Activated CD8-positive, alpha-beta T cell treated with anti-CD3 and anti-CD28 coated beads for 36 hours (primary cell): ENCODE results near the gene PCLAF. TPM values are rescaled to one million over a fixed set of nuclear protein-coding genes. Genes with fewer than 3 reads are reported as not detected.
"Not testable (repeated sequence)": the region's sequence is repeated elsewhere in the genome, so short reads cannot be mapped to it uniquely, and the experiment has no call there.

ENCODE experiments used
- ATAC-seq: fragments of 200-7000 bp; cut with Tn5 transposase; one replicate; pipeline ENCODE4 v1.10.0; 2021; ENCODE audit warnings: mild to moderate bottlenecking, moderate library complexity
- CTCF ChIA-PET: fragments of 350-600 bp; sonication (Branson Sonifier 250); formaldehyde crosslinking; loops from one replicate; lab custom pipeline; 2021; ENCODE audit warnings: antibody characterized with exemption; lab: Charles Lee
- POLR2A ChIA-PET: fragments of 350-600 bp; sonication (Branson Sonifier 250); formaldehyde crosslinking; loops from one replicate; lab custom pipeline; 2021; ENCODE audit warnings: antibody characterized with exemption; lab: Charles Lee
- DNase-seq: peaks from one replicate; pipeline ENCODE4 v3.0.0-alpha.2; 2020
- H3K27ac Mint-ChIP-seq: one replicate; pipeline ENCODE4 v1.8.0; 2021; ENCODE audit warnings: mild to moderate bottlenecking, mixed read lengths
- H3K27me3 Mint-ChIP-seq: one replicate; pipeline ENCODE4 v1.8.0; 2021; ENCODE audit warnings: mixed read lengths
- H3K36me3 Mint-ChIP-seq: one replicate; pipeline ENCODE4 v1.8.0; 2021; ENCODE audit warnings: low read depth, mixed read lengths
- H3K4me1 Mint-ChIP-seq: one replicate; pipeline ENCODE4 v1.8.0; 2021; ENCODE audit warnings: low read depth, mixed read lengths
- H3K4me3 Mint-ChIP-seq: one replicate; pipeline ENCODE4 v1.8.0; 2021; ENCODE audit warnings: mild to moderate bottlenecking, moderate library complexity, mixed read lengths
- H3K9me3 Mint-ChIP-seq: one replicate; pipeline ENCODE4 v1.8.0; 2021; ENCODE audit warnings: mixed read lengths
- intact Hi-C: fragments of 100-400 bp; cut with micrococcal nuclease; formaldehyde crosslinking; loops from one replicate; pipeline ENCODE4 v1.10.0; 2022
- total RNA-seq, 2 experiments: library from RNA; stranded (reverse); gene quantifications; one replicate each; pipeline ENCODE4 v1.2.3, GENCODE V29; 2021
- TF ChIP-seq, protein P1 (sequence below): fragments of 200-600 bp; IDR thresholded peaks from one replicate; pipeline ENCODE4 v1.8.0; 2022; ENCODE audit warnings: antibody characterized with exemption, mild to moderate bottlenecking

PCLAF gene
- total RNA-seq, 2 experiments from 2014 or later = 109 to 135 TPM

DNA sequence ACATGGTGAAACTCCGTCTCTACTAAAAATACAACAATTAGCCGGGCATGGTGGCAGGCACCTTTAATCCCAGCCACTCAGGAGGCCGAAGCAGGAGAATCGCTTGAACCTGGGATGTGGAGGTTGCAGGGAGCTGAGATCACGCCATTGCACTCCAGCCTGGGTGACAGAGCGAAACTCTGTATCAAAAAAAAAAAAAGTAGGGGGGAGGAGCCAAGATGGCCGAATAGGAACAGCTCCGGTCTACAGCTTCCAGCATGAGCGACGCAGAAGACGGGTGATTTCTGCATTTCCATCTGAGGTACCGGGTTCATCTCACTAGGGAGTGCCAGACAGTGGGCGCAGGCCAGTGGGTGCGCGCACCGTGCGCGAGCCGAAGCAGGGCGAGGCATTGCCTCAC, 54.8 kb downstream of the PCLAF start:
- POLR2A ChIA-PET, ATAC-seq, H3K4me1 Mint-ChIP-seq, H3K9me3 Mint-ChIP-seq, H3K27me3 Mint-ChIP-seq, H3K27ac Mint-ChIP-seq, H3K36me3 Mint-ChIP-seq, DNase-seq, H3K4me3 Mint-ChIP-seq, intact Hi-C loops, CTCF ChIA-PET: not testable (repeated sequence)

DNA sequence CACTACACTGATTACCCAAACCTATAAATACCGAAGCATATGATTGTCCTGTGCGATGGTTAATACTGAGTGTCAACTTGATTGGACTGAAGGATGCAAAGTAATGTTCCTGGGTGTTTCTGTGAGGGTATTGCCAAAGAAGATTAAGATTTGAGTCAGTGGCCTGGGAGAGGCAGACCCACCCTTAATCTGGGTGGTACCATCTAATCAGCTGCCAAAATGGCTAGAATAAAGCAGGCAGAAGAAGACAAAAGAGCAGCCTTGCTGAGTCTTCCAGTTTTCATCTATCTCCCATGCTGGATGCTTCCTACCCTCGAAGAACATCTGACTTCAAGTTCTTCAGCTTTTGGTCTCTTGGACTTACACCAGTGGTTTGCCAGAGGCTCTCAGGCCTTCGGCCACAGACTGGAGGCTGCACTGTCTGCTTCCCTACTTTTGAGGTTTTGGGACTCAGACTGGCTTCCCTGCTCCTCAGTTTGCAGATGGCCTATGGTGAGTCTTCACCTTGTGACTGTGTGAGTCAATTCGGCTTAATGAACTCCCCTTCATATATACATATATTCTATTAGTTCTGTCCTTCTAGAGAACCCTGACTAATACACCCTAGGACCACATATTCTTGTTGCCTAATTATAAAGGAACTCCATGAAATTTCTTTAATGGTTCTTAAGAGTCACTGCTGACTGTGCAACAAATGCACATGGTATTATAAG, 56.9 kb downstream of the PCLAF start:
- TF ChIP-seq, protein P1, sequence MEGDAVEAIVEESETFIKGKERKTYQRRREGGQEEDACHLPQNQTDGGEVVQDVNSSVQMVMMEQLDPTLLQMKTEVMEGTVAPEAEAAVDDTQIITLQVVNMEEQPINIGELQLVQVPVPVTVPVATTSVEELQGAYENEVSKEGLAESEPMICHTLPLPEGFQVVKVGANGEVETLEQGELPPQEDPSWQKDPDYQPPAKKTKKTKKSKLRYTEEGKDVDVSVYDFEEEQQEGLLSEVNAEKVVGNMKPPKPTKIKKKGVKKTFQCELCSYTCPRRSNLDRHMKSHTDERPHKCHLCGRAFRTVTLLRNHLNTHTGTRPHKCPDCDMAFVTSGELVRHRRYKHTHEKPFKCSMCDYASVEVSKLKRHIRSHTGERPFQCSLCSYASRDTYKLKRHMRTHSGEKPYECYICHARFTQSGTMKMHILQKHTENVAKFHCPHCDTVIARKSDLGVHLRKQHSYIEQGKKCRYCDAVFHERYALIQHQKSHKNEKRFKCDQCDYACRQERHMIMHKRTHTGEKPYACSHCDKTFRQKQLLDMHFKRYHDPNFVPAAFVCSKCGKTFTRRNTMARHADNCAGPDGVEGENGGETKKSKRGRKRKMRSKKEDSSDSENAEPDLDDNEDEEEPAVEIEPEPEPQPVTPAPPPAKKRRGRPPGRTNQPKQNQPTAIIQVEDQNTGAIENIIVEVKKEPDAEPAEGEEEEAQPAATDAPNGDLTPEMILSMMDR = no peak
- no peak for DNase-seq
- POLR2A ChIA-PET = no interaction called here
- Mint-ChIP-seq H3K4me3 (no peak overlapping the region), H3K4me1 (no peaks in the 10 kb centered on the region), H3K27me3 (no peaks in the 10 kb centered on the region), H3K9me3 (no peaks in the 10 kb centered on the region), H3K27ac (no peak overlapping the region), H3K36me3 (peaks cover 1% of the 10 kb centered on the region)
- no peak for ATAC-seq
- CTCF ChIA-PET = interaction anchor here (0.9 kb wide), 1 partner anchor 21 kb away, joined by 3 read pairs; no protein-coding TSS in a partner anchor
- intact Hi-C loops = no loop called here

DNA sequence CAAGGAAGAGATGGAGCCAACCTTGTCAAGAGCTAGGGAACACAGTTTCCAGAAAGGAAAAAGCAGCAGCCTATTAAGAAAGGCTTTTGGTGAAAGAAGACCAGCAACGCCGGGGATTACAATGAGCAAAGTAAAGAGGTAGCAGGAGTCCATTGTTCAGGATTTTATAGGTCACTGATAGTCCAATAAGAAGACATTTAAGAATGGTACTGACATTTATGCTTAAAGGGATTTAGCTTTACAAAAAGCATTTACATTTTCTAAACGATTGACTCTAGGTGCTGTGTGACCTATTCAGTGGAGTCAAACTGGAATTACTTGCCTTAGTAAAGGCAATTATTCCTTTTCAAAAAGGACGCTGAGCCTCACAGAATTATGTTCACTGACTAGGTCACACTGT, 66.0 kb downstream of the PCLAF start:
- Mint-ChIP-seq H3K27me3 (no peaks in the 10 kb centered on the region), H3K36me3 (peaks cover 4% of the 10 kb centered on the region), H3K4me3 (no peak overlapping the region), H3K27ac (no peak overlapping the region), H3K4me1 (peaks cover 2% of the 10 kb centered on the region), H3K9me3 (no peaks in the 10 kb centered on the region)
- POLR2A ChIA-PET = interaction anchor here (1.4 kb wide), 1 partner anchor 71 kb away, joined by 5 read pairs; no protein-coding TSS in a partner anchor
- no peak for ATAC-seq
- intact Hi-C loops = no loop called here
- DNase-seq = no peak
- TF ChIP-seq, protein P1 = no peak
- CTCF ChIA-PET = no interaction called here

DNA sequence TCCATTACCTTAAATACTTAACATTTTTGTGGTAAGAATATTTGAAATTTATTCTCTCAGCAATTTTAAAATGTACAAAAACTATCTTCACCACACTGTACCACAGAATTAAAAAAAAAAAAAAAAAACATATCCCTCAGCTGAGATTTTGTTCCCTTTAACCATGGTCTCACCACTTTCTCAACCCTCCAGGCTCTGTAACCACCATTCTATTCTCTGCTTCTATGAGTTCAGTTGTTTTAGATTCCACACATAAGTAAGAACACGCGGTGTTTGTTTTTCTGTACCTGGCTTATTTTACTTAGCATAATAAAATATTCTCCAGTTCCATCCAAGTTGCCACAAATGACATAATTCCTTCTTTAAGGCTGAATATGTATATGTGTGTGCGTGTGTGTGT, 66.8 kb downstream of the PCLAF start:
- ATAC-seq (no peak), DNase-seq (no peak)
- intact Hi-C loops = no loop called here
- TF ChIP-seq, protein P1 = no peak
- Mint-ChIP-seq H3K4me1 (peaks cover 2% of the 10 kb centered on the region), H3K27ac (no peak overlapping the region), H3K27me3 (no peaks in the 10 kb centered on the region), H3K36me3 (peaks cover 3% of the 10 kb centered on the region), H3K9me3 (no peaks in the 10 kb centered on the region), H3K4me3 (no peak overlapping the region)
- ChIA-PET POLR2A (no interaction called here), CTCF (no interaction called here)

Other genes with a start within 250 kb of the PCLAF start
- 1 to 10 TPM; 1.6 to 1.8 TPM for gene SNX22, start 229.7 kb downstream of the PCLAF start, total RNA-seq
- 100 to 1,000 TPM; 223 to 227 TPM for gene PPIB, start 218.4 kb downstream of the PCLAF start, total RNA-seq
- 10 to 100 TPM; 16.7 to 20.4 TPM for gene CSNK1G1, start 25.3 kb downstream of the PCLAF start, total RNA-seq
- 10 to 100 TPM; 15.9 to 17.3 TPM for gene TRIP4, start 6.4 kb upstream of the PCLAF start, total RNA-seq
- 10 to 100 TPM; 37.2 to 39.6 TPM for gene ZNF609, start 79.1 kb upstream of the PCLAF start, total RNA-seq